Esophagus squamous epithelium (tissue), 4 donors: ENCODE measurements around the gene BNC2.

Experiments used
- CTCF ChIP-seq, 6 experiments: fragments of 450-650 bp in 4 of 6; fragments of 200-600 bp in 2 of 6; sonication (generic) in 2 of 6; IDR thresholded peaks; one replicate each; pipeline ENCODE4 v1.5.1; 2016 to 2019; ENCODE audit warnings: antibody characterized with exemption in 6 of 6, mild to moderate bottlenecking in 4 of 6, moderate library complexity in 4 of 6
- POLR2A ChIP-seq, 4 donors: fragments of 450-650 bp; IDR thresholded peaks; one replicate each; pipeline ENCODE4 v1.6.1; 2017; ENCODE audit warnings: antibody characterized with exemption in 4 of 4, mild to moderate bottlenecking in 4 of 4, moderate library complexity in 3 of 4

- TF ChIP-seq CTCF (IDR thresholded peaks at IDR 0.05) (no peak), POLR2A (IDR thresholded peaks at IDR 0.05) (no peak)
Measured at GRCh38 chr9:16821344-16821743, 49.1 kb downstream of the BNC2 start.
